Nasal cavity respiratory epithelium epithelial cell of viscerocranial mucosa (primary cell): ENCODE measurements around the gene USP6. TPM values are rescaled to one million over a fixed set of nuclear protein-coding genes. Genes with fewer than 3 reads are reported as not detected.

Source experiments
- total RNA-seq: library from RNA; depleted of rRNA; stranded (reverse); fragments of >200 nt; gene quantifications from 2 replicates; pipeline ENCODE4 v1.2.3, GENCODE V29; 2014

The USP6 gene
- total RNA-seq = not detected in 2 replicates

GRCh38 chr17:5115673-5116651 lies at the start of gene USP6:
Gene USP6, plus strand, starts transcription at chr17:5116032. Its CDS starts 14,336 bp downstream, at chr17:5130368.

GRCh38 chr17:5078106-5079028 lies 37.5 kb upstream of the USP6 start, which contains the start of gene ZFP3:
Gene ZFP3, plus strand, starts transcription at chr17:5078467. Its CDS starts 13,038 bp downstream, at chr17:5091505.

GRCh38 chr17:5111402-5112204 lies 4.2 kb upstream of the USP6 start, which contains the start of gene ZNF232:
Gene ZNF232, minus strand, starts transcription at chr17:5111878. Its CDS starts 56 bp downstream, at chr17:5111822.

GRCh38 chr17:5191541-5192417 lies 75.9 kb downstream of the USP6 start, which contains the start of gene ZNF594:
Gene ZNF594, minus strand, starts transcription at chr17:5191868. Its CDS starts 7,612 bp downstream, at chr17:5184256.

Other genes starting within 250 kb of the USP6 start
- 3.1 and 4.4 TPM in 2 replicates for gene C17orf107, start 216.5 kb upstream of the USP6 start, total RNA-seq
- gene CHRNE, start 212.9 kb upstream of the USP6 start, total RNA-seq = 0.21 TPM in 1 of 2 replicates, not detected in the other
- not detected in 2 replicates for gene GP1BA, start 183.8 kb upstream of the USP6 start, total RNA-seq
- 49.2 and 54.0 TPM in 2 replicates for gene SLC25A11, start 176.0 kb upstream of the USP6 start, total RNA-seq
- 23.9 and 35.8 TPM in 2 replicates for gene RNF167, start 175.8 kb upstream of the USP6 start, total RNA-seq
- gene PFN1, start 167.5 kb upstream of the USP6 start, total RNA-seq = 416 and 612 TPM in 2 replicates
- gene ENO3, start 164.9 kb upstream of the USP6 start, total RNA-seq = 1.4 and 1.9 TPM in 2 replicates
- gene SPAG7, start 148.2 kb upstream of the USP6 start, total RNA-seq = 42.6 and 48.9 TPM in 2 replicates
- 7.9 and 15.8 TPM in 2 replicates for gene CAMTA2, start 128.4 kb upstream of the USP6 start, total RNA-seq
- under 0.01 and 0.21 TPM in 2 replicates for gene INCA1, start 118.5 kb upstream of the USP6 start, total RNA-seq
- 102 and 188 TPM in 2 replicates for gene KIF1C, start 118.1 kb upstream of the USP6 start, total RNA-seq
- 0.50 and 0.68 TPM in 2 replicates for gene SLC52A1, start 80.6 kb upstream of the USP6 start, total RNA-seq
- gene ZFP3, start 37.6 kb upstream of the USP6 start, total RNA-seq = 1.0 and 1.6 TPM in 2 replicates
- gene ZNF232, start 4.2 kb upstream of the USP6 start, total RNA-seq = 7.5 and 13.3 TPM in 2 replicates
- 2.4 and 5.8 TPM in 2 replicates for gene ZNF594, start 75.8 kb downstream of the USP6 start, total RNA-seq
- not detected in 2 replicates for gene SCIMP, start 118.8 kb downstream of the USP6 start, total RNA-seq
- 44.8 and 61.4 TPM in 2 replicates for gene RABEP1, start 166.3 kb downstream of the USP6 start, total RNA-seq